Hepatocyte (in vitro differentiated cells): Measurements from ENCODE around the gene TFAP2A.

ENCODE experiments used
- CTCF ChIP-seq: fragments of 200-600 bp; sonication (generic); IDR thresholded peaks from 2 replicates; pipeline ENCODE4 v1.5.1; 2016; ENCODE audit warnings: antibody characterized with exemption, mild to moderate bottlenecking; ENCODE audit not compliant: poor library complexity
- EZH2phosphoT487 ChIP-seq: fragments of 200-600 bp; sonication (generic); IDR thresholded peaks from one replicate; pipeline ENCODE4 v1.6.1; 2018; ENCODE audit warnings: antibody characterized with exemption, mild to moderate bottlenecking, low read depth, moderate library complexity; ENCODE audit not compliant: unreplicated experiment, severe bottlenecking

DNA sequence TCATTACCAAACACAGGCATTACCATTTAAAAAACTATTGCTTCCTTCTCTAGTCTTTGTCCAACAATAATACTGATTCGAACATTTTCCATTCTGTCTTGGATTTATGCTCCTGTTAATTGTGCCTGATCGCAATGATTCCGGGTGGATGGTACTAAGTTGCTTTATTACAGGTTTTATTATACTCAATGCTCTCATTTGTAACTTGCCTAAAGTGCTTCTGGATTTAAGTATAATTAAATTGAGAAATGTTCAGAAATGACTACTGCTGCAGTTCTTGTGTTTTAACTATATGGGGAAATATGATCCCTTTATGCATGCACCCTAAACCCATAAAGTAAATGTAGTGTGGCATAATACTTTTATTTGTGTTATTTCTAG is 7.2 kb downstream of the TFAP2A start:
- no peak for TF ChIP-seq EZH2phosphoT487
- TF ChIP-seq CTCF, result no peak
